CD4-positive, alpha-beta T cell treated with Interleukin-17A for 4 hours (primary cell): ENCODE measurements around the gene SLC5A2.
"Not testable (repeated sequence)": the region's sequence is repeated elsewhere in the genome, so short reads cannot be mapped to it uniquely, and the experiment has no call there.

Source experiments
- DNase-seq: peaks from one replicate; pipeline ENCODE4 v3.0.0-alpha.2; 2020; ENCODE audit warnings: mixed read lengths

Gene SLC5A2

GRCh38 chr16:31483081-31483480 is at the start of gene SLC5A2:
Gene SLC5A2, plus strand, starts transcription at chr16:31483123. Its CDS starts 14 bp downstream, at chr16:31483137.
- no peak for DNase-seq

GRCh38 chr16:31435341-31436220 is 47.3 kb upstream of the SLC5A2 start:
- no peak for DNase-seq

- no peak for DNase-seq
These were observed 46.5 kb upstream of the SLC5A2 start for GRCh38 chr16:31436221-31437045.

GRCh38 chr16:31438414-31438813 is 44.5 kb upstream of the SLC5A2 start:
- no peak for DNase-seq

GRCh38 chr16:31439023-31439422 is 43.9 kb upstream of the SLC5A2 start:
- not testable (repeated sequence) for DNase-seq

- DNase-seq, result no peak
These were observed 43.4 kb upstream of the SLC5A2 start for GRCh38 chr16:31439519-31439918.

GRCh38 chr16:31440516-31441184 is 42.3 kb upstream of the SLC5A2 start:
- no peak for DNase-seq

- DNase-seq, result no peak
These were observed 41.0 kb upstream of the SLC5A2 start for GRCh38 chr16:31441956-31442355.

GRCh38 chr16:31445931-31446330 is 37.0 kb upstream of the SLC5A2 start:
- not testable (repeated sequence) for DNase-seq

GRCh38 chr16:31451201-31451600 is 31.7 kb upstream of the SLC5A2 start:
- no peak for DNase-seq

- no peak for DNase-seq
These were observed 31.1 kb upstream of the SLC5A2 start for GRCh38 chr16:31451681-31452351.

GRCh38 chr16:31452631-31453106 is 30.3 kb upstream of the SLC5A2 start:
- DNase-seq, result no peak

GRCh38 chr16:31453255-31454204 is 29.4 kb upstream of the SLC5A2 start:
- no peak for DNase-seq

GRCh38 chr16:31455601-31456314 is 27.2 kb upstream of the SLC5A2 start:
- DNase-seq, result peak; percentile 45

- DNase-seq, result no peak
These were observed 25.9 kb upstream of the SLC5A2 start for GRCh38 chr16:31456988-31457360.

GRCh38 chr16:31458073-31458843 is 24.7 kb upstream of the SLC5A2 start:
- peak; percentile 52 for DNase-seq

GRCh38 chr16:31458844-31459686 is 23.9 kb upstream of the SLC5A2 start, which contains the start of gene ARMC5:
Gene ARMC5, plus strand, starts transcription at chr16:31459501. Its CDS starts 24 bp downstream, at chr16:31459525.
- peak; percentile 98 for DNase-seq
